Lower lobe of right lung (tissue), 2 donors: ENCODE measurements around the gene AKAP9. TPM values are rescaled to one million over a fixed set of nuclear protein-coding genes. Genes with fewer than 3 reads are reported as not detected.

ENCODE experiments used
- ATAC-seq, 2 donors: fragments of 200-7000 bp; cut with Tn5 transposase; one replicate each; pipeline ENCODE4 v1.9.1; 2020 to 2022; ENCODE audit warnings: mild to moderate bottlenecking in 2 of 2, moderate library complexity in 2 of 2
- DNase-seq: peaks from one replicate; pipeline ENCODE4 v3.0.0-alpha.2; 2020
- H3K27ac ChIP-seq: fragments of 200-600 bp; one replicate; pipeline ENCODE4 v1.8.0; 2022
- H3K27me3 ChIP-seq: fragments of 200-600 bp; one replicate; pipeline ENCODE4 v1.8.0; 2022; ENCODE audit warnings: low read depth
- H3K36me3 ChIP-seq: fragments of 200-600 bp; one replicate; pipeline ENCODE4 v1.8.0; 2022; ENCODE audit warnings: mild to moderate bottlenecking
- H3K4me1 ChIP-seq: fragments of 200-600 bp; one replicate; pipeline ENCODE4 v1.8.0; 2022
- H3K4me3 ChIP-seq: fragments of 200-600 bp; one replicate; pipeline ENCODE4 v1.8.0; 2022; ENCODE audit warnings: mild to moderate bottlenecking
- H3K9me3 ChIP-seq: fragments of 200-600 bp; one replicate; pipeline ENCODE4 v1.8.0; 2022
- intact Hi-C: fragments of 100-400 bp; cut with DNase I; formaldehyde crosslinking; loops from one replicate; pipeline ENCODE4 v1.11.0; 2022
- total RNA-seq: library from RNA; stranded (reverse); fragmentation: NEBNext Ultra II Directional; extraction: Animal tissue kit (Norgen Biotek cat#: 25700); gene quantifications from one replicate; pipeline ENCODE4 v1.2.1, GENCODE V29; 2021
- TF ChIP-seq, protein P1 (sequence below): fragments of 200-600 bp; IDR thresholded peaks from one replicate; pipeline ENCODE4 v1.8.0; 2022; ENCODE audit warnings: antibody characterized with exemption, mild to moderate bottlenecking
- donor health status: DM: no; HTN: yes; CAD: no; lungs with severe emphysema.

AKAP9 gene
- total RNA-seq, 1 donor from 2014 or later, result 93.7 TPM

- intact Hi-C loops, result no loop called here
- H3K4me3 ChIP-seq, result no peak overlapping the region
- peaks cover 64% of the 10 kb centered on the region for H3K36me3 ChIP-seq
- H3K27me3 ChIP-seq, result no peaks in the 10 kb centered on the region
- no peaks in the 10 kb centered on the region for H3K9me3 ChIP-seq
- TF ChIP-seq, protein P1, sequence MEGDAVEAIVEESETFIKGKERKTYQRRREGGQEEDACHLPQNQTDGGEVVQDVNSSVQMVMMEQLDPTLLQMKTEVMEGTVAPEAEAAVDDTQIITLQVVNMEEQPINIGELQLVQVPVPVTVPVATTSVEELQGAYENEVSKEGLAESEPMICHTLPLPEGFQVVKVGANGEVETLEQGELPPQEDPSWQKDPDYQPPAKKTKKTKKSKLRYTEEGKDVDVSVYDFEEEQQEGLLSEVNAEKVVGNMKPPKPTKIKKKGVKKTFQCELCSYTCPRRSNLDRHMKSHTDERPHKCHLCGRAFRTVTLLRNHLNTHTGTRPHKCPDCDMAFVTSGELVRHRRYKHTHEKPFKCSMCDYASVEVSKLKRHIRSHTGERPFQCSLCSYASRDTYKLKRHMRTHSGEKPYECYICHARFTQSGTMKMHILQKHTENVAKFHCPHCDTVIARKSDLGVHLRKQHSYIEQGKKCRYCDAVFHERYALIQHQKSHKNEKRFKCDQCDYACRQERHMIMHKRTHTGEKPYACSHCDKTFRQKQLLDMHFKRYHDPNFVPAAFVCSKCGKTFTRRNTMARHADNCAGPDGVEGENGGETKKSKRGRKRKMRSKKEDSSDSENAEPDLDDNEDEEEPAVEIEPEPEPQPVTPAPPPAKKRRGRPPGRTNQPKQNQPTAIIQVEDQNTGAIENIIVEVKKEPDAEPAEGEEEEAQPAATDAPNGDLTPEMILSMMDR, result no peak
- H3K4me1 ChIP-seq, result no peaks in the 10 kb centered on the region
- no peak for ATAC-seq
- DNase-seq, result no peak
- H3K27ac ChIP-seq, result no peak overlapping the region
Measured at GRCh38 chr7:91993976-91994375, 53.3 kb downstream of the AKAP9 start.

DNA sequence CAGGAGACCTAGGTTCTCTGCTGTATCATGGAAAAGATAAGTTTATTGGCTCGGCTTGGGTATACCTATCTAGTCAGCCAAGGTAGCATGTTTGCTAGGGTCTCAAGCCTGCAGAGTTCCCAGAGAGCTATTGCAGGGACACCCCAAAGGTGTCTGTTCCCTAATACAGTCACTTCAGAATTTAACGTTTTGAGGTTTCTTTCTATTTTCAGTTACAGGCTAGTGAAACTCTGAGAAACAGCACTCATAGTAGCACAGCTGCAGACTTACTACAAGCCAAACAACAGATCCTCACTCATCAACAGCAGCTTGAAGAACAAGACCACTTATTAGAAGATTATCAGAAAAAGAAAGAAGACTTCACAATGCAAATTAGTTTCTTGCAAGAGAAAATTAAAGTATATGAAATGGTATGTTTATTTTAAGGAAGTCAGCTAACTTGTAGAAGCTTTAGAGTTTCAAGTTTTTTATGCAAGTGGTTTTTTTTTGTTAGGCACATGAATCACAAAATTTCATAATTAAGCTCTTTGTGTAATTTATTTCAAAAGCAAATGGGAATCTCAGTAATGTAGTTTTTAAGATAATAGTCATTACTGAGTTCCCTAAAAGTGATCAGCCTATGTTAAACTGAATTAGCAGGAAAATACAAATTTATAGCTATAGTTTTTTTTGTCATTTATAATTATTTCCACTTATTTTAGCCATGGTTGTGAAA is 54.9 kb downstream of the AKAP9 start:
- H3K36me3 ChIP-seq, result peaks cover 78% of the 10 kb centered on the region
- no peaks in the 10 kb centered on the region for H3K27me3 ChIP-seq
- intact Hi-C loops, result no loop called here
- TF ChIP-seq, protein P1, result no peak
- ATAC-seq (no peak), DNase-seq (no peak)
- H3K4me3 ChIP-seq, result no peak overlapping the region
- H3K9me3 ChIP-seq, result no peaks in the 10 kb centered on the region
- H3K4me1 ChIP-seq, result no peaks in the 10 kb centered on the region
- H3K27ac ChIP-seq, result no peak overlapping the region

DNA sequence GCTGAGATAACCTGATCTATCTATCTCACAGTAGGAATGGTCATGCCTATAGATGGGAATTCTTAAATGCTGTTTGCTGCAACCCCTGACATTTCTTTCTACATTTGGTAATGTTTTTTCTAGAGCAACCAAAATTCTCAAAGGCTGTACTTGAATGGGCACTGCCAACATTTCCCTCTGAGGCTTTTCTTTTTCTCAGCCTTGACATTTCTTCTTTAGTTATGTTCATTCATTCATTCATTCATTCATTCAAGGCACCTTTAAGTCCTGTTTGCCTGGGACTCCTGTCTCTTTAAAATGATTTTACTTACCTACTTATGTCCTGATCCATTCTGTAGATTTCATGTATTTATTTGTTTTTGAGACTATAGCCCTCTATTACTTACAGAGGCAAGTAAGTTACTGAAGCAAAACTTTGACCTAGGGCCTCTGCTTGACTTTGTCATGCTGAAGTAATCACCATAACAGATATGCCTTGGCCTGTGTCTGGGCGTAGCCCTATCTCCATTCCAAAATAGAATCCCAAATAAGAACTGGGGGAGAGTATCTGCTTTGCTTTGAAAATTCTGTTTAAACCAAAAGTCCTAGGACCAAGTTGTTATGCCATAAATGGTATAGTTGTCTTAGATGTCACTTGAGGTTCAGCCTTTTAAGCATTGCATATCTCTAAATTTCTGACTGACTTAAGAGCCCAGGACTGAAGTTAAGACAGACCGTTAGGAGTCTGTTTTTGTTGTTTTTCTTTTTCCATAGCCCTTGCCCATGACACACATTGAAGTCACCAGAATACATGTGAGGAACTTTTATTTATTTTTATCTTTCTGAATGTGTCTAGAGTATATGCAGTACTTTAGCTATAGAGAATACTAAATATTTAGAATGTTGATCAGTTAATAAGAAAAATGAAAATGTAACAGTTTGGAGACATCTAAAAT is 59.2 kb downstream of the AKAP9 start:
- TF ChIP-seq, protein P1, result no peak
- DNase-seq, result no peak
- Histone ChIP-seq H3K36me3 (peaks cover 57% of the 10 kb centered on the region), H3K4me3 (no peak overlapping the region), H3K27me3 (no peaks in the 10 kb centered on the region), H3K27ac (no peak overlapping the region), H3K4me1 (no peaks in the 10 kb centered on the region), H3K9me3 (no peaks in the 10 kb centered on the region)
- no peak for ATAC-seq
- intact Hi-C loops, result no loop called here

GRCh38 chr7:92002720-92003119 is 62.1 kb downstream of the AKAP9 start:
- peaks cover 43% of the 10 kb centered on the region for H3K36me3 ChIP-seq
- H3K4me1 ChIP-seq, result no peaks in the 10 kb centered on the region
- no peak for ATAC-seq
- intact Hi-C loops, result no loop called here
- no peak for DNase-seq
- no peak overlapping the region for H3K4me3 ChIP-seq
- no peaks in the 10 kb centered on the region for H3K9me3 ChIP-seq
- H3K27me3 ChIP-seq, result no peaks in the 10 kb centered on the region
- TF ChIP-seq, protein P1, result no peak
- H3K27ac ChIP-seq, result no peak overlapping the region

DNA sequence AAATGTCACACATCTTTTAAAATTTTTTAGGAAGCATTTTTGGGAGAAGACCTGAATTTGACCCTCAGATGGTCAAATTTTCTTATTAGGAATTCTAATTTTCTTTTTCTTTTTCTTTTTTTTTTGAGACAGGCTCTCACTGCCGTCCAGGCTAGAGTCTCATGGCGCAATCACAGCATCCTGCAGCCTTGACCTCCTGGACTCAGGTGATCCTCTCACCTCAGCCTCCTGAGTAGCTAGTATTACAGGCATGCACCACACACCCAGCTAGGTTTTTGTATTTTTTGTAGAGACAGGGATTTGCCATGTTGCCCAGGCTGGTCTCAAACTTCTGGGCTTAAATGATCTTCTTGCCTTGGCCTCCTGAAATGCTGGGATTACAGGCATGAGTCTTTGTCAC is 65.4 kb downstream of the AKAP9 start:
- peaks cover 16% of the 10 kb centered on the region for H3K36me3 ChIP-seq
- no peaks in the 10 kb centered on the region for H3K4me1 ChIP-seq
- TF ChIP-seq, protein P1, result no peak
- no peak overlapping the region for H3K27ac ChIP-seq
- ATAC-seq (no peak), DNase-seq (no peak)
- H3K9me3 ChIP-seq, result no peaks in the 10 kb centered on the region
- no peak overlapping the region for H3K4me3 ChIP-seq
- H3K27me3 ChIP-seq, result no peaks in the 10 kb centered on the region
- intact Hi-C loops, result no loop called here
